ENCODE measurements around the gene LIN37.
"Not testable (repeated sequence)": the region's sequence is repeated elsewhere in the genome, so short reads cannot be mapped to it uniquely, and the experiment has no call there.

LIN37 gene

DNA sequence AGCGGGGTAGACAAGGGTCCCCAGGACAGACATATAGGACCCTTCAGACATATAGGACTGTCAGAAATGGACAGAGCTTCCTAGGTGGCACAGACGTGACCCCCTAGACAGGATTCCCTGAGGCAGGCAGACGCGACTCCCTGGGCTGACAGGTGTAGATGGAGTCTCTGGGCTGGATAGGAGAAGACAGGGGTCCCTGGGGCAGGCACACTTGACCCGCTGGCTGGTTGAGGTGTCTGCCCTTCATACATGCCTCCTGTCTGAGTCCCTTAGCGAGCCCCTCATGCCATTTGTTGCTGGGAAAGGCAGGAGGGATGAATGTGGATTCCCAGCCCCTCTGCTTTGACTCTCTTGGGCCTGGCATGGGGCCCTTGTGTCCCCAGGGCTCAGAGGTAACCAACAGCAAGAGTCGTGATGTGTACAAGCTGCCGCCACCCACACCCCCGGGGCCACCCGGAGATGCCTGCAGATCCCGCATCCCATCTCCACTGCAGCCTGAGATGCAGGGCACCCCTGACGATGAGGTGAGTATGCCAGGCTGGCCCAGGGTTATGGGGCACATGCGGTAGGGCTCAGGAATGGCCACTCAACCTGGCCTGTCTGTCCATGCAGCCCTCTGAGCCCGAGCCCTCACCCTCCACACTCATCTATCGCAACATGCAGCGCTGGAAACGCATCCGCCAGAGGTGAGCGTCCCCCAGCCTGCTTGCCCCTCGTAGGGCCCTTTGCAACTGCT is 5.4 kb downstream of the LIN37 start:
- no peak for DNase-seq (ENCODE audit: low spot score)

GRCh38 chr19:35754370-35755130 is 6.2 kb downstream of the LIN37 start:
- no peak for DNase-seq (ENCODE audit: low spot score)

GRCh38 chr19:35755131-35755549 is 6.8 kb downstream of the LIN37 start:
- no peak for DNase-seq (ENCODE audit: low spot score)

DNA sequence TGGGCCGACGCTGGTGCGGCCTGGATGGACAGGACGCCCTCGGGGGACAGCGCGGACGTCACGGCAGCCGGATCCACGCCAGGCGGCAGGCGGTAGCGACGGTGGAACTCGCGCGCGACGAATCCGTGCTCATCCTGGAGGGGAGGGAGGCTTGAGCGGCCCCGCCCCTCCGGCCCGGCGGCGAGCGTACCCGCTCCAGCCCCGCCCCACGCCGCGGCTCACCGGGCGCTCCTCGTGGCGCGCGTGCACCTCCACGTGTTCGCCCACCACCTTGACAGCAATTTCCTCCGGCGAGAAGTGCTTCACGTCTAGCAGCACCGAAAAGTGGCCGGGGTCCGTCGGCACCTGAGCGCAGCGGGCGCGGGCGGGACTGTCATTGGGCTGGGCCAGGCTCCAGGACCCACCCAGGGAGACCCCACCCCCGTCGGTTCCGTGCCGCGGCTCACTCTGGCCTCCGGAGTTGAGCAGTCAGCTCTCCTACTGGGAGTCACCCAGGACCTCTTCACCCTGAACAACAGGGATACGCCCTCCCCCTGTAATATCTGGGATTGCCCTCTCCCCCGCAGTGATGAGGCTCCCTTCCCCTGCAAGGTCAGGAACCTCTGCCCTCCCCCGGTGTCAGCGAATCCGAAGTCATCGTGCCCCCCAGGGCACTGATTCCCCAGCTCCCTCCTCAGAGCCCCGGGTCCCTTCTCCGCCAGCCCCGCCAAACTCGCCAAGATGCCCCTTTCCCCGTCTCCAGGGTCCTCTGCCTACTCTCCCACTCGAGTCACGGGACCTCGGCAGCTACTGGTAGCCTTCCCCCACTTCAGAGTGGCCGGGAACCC is 7.4 kb downstream of the LIN37 start:
- no peak for DNase-seq (ENCODE audit: low spot score)

DNA sequence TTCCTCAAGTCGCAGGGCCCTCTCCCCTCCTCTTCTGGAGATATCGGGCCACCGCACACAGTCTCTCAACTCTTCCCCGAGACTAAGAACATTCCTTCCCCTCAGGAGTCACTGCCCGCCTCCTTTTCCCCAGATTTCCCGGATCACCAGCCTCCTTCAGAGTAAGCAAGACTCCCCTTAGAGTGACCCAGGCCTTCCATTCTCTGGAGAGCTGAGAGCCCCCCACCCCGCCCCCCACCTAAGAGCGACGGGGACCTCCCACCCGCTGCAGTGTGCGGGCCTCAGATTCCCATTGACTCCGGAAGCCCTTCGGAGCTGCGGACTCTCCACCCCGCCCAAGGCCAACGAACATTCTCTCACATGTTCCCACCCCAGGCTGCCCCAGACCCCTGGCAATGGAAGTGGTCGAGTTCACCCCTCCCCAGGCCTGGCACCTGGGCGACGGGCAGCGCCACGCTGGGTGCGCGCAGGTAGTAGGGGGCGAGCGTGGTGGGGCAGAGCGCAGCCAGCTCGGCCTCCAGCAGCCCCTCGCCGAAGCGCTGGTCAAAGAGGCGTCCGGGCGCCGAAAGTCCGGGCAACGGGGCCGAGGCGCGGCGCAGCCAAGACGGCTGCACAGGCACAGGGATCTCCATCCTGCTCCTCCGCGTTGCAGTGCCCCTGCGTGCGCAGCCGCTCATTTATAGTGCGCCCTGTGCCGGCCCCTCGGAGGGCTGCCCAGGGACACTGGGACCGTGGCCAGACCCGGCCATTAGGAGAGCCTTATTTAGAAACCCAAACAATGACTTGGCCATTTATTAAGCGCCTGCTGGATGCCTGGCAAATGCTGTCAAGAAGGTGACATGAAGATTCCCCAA is 8.2 kb downstream of the LIN37 start, which contains the start of gene HSPB6:
Gene HSPB6 (minus strand): TSS at position 653 of the 854 bp plus-strand sequence. CDS start 21 bp downstream, at position 632.
- DNase-seq (ENCODE audit: low spot score) = no peak

GRCh38 chr19:35757231-35757748 is 8.9 kb downstream of the LIN37 start:
- no peak for DNase-seq (ENCODE audit: low spot score)

GRCh38 chr19:35757749-35758608 is 9.6 kb downstream of the LIN37 start, which contains the start of gene PROSER3:
PROSER3 (plus strand) TSS chr19:35758176; CDS start chr19:35758216, 40 bp downstream.
- peak; percentile 99 for DNase-seq (ENCODE audit: low spot score)

GRCh38 chr19:35759697-35760096 is 11.3 kb downstream of the LIN37 start:
- no peak for DNase-seq (ENCODE audit: low spot score)

GRCh38 chr19:35760711-35761349 is 12.5 kb downstream of the LIN37 start:
- DNase-seq (ENCODE audit: low spot score) = no peak

GRCh38 chr19:35764432-35765315 is 16.3 kb downstream of the LIN37 start:
- no peak for DNase-seq (ENCODE audit: low spot score)

- DNase-seq (ENCODE audit: low spot score) = no peak
Measured at GRCh38 chr19:35766571-35767104, 18.3 kb downstream of the LIN37 start.

DNA sequence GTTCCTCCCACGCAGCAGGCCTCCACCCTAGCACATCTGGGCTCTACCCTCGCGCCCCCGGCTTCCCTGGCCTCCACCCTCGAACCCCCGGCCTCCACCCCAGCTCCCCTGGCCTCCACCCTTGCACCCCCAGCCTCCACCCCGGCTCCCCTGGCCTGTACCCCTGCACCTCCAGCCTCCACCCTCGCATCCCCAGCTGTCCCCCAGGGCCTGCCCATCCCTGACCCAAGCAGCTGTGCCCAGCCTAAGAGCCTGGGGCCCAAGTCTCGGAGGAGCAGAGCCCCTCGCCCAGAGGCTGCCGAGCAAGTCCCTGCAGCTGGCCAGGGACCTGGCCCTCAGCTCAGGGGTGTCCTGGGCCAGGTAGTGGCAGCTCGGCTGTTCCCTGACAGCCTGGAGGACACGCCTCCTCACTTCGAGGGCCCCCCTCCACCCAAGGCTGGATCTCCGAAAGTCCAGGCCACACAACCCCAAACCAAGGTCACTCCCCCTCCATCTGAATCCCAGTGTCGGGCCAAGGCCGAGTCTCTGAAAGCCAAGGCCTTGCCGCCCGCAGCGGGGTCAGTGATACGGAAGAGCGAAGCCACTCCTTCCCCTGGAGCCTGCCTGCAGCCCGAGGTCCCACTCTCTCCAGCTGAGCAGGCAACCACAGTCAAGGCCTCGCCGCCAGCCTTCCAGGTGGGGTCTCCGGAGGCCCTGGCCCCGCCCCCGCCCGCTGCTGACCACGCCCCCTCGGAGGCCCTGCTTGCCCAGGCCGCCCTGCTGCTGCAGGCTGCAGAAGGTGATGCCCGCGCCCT is 19.1 kb downstream of the LIN37 start:
- DNase-seq (ENCODE audit: low spot score) = no peak

- DNase-seq (ENCODE audit: low spot score) = no peak
Measured at GRCh38 chr19:35768082-35768421, 19.7 kb downstream of the LIN37 start.

- DNase-seq (ENCODE audit: low spot score) = not testable (repeated sequence)
Measured at GRCh38 chr19:35772362-35772761, 24.0 kb downstream of the LIN37 start.

GRCh38 chr19:35773020-35773806 is 24.8 kb downstream of the LIN37 start:
- no peak for DNase-seq (ENCODE audit: low spot score)

DNA sequence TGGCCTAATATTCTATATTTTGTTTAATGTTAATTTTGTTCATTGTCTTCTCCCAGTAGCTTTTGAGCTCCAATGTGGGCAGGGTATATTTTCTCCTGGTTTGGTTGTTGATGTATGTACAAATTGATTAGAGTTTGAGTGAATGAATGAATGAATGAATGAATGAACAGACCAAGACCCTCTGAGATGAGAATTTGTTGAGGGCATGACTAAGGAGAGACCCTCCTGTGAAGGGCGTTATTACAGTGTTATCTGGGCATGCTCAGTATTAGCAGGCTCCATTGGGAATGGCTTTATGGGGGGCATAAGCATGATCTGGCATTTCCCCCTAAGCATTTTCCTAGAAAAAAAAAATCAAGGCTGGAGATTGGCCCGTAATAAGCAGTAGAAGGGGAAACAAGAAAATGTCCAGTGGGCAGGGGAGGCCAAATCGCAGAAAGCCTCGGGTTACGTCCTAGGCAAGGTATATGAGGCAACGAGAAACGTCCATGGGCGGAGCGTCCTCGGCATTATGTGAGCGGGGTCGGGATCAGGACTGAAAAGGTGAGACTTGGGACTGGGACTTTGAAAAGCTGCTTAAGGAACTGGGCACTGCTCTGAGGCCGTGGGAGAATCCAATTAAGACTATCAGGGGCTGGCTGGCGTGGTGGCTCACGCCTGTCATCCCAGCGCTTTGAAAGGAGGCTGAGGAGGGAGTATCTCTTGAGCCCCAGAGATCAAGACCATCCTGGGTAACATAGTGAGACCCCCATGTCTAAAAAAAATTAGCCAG is 26.1 kb downstream of the LIN37 start:
- DNase-seq (ENCODE audit: low spot score) = no peak
